Umbilical cord (tissue), 2 donors: ENCODE measurements around the gene CHRM4. TPM values are rescaled to one million over a fixed set of nuclear protein-coding genes. Genes with fewer than 3 reads are reported as not detected.

ENCODE experiments used
- DNase-seq: peaks from one replicate; pipeline ENCODE4 v3.0.0-alpha.2; 2015; ENCODE audit warnings: low spot score
- total RNA-seq: library from RNA; depleted of rRNA; stranded (reverse); fragments of >200 nt; gene quantifications from one replicate; pipeline ENCODE4 v1.2.3, GENCODE V29; 2014; ENCODE audit warnings: low replicate concordance; ENCODE audit not compliant: insufficient read depth

The CHRM4 gene
- total RNA-seq, 1 donor from 2014 or later: not detected

- no peak for DNase-seq
Measured at GRCh38 chr11:46402957-46403902, 11.7 kb upstream of the CHRM4 start.

GRCh38 chr11:46397526-46397925 lies 6.0 kb upstream of the CHRM4 start:
- DNase-seq: no peak

GRCh38 chr11:46393759-46394158 lies 2.2 kb upstream of the CHRM4 start:
- no peak for DNase-seq

GRCh38 chr11:46393231-46393616 lies 1.6 kb upstream of the CHRM4 start:
- DNase-seq: no peak

GRCh38 chr11:46392421-46393230 lies 1.1 kb upstream of the CHRM4 start:
- peak; percentile 87 for DNase-seq

GRCh38 chr11:46391186-46391577 lies 394 bp downstream of the CHRM4 start:
- no peak for DNase-seq

- DNase-seq: no peak
Measured at GRCh38 chr11:46390331-46391171, 1.0 kb downstream of the CHRM4 start.

- peak; percentile 63 for DNase-seq
Measured at GRCh38 chr11:46389450-46390330, 1.9 kb downstream of the CHRM4 start.

- DNase-seq: no peak
Measured at GRCh38 chr11:46388619-46389449, 2.7 kb downstream of the CHRM4 start.

- peak; percentile 61 for DNase-seq
Measured at GRCh38 chr11:46387919-46388618, 3.5 kb downstream of the CHRM4 start.

GRCh38 chr11:46387456-46387855 lies 4.1 kb downstream of the CHRM4 start:
- no peak for DNase-seq

- no peak for DNase-seq
Measured at GRCh38 chr11:46386674-46387073, 4.9 kb downstream of the CHRM4 start.

- no peak for DNase-seq
Measured at GRCh38 chr11:46386005-46386578, 5.5 kb downstream of the CHRM4 start.

- no peak for DNase-seq
Measured at GRCh38 chr11:46385169-46386004, 6.2 kb downstream of the CHRM4 start.

- DNase-seq: no peak
Measured at GRCh38 chr11:46383974-46384701, 7.4 kb downstream of the CHRM4 start.

- DNase-seq: no peak
Measured at GRCh38 chr11:46383404-46383758, 8.2 kb downstream of the CHRM4 start.
